Thyroid gland (tissue), 4 donors: Measurements from ENCODE around the gene FBXO47.

Experiments
- POLR2A ChIP-seq, 2 donors: fragments of 450-650 bp; IDR thresholded peaks; one replicate each; pipeline ENCODE4 v1.6.1; 2017; ENCODE audit warnings: antibody characterized with exemption in 2 of 2, mild to moderate bottlenecking in 2 of 2, moderate library complexity in 1 of 2
- TF ChIP-seq, protein P1 (sequence below), 6 experiments: fragments of 200-600 bp in 3 of 6; fragments of 450-650 bp in 3 of 6; sonication (generic) in 3 of 6; IDR thresholded peaks; one replicate each; pipeline ENCODE4 v1.5.1; 2016 to 2019; ENCODE audit warnings: antibody characterized with exemption in 6 of 6, mild to moderate bottlenecking in 2 of 6, inconsistent platforms in 1 of 6, moderate library complexity in 1 of 6

GRCh38 chr17:38943607-38944006 lies 23.6 kb downstream of the FBXO47 start:
- TF ChIP-seq, protein P1, sequence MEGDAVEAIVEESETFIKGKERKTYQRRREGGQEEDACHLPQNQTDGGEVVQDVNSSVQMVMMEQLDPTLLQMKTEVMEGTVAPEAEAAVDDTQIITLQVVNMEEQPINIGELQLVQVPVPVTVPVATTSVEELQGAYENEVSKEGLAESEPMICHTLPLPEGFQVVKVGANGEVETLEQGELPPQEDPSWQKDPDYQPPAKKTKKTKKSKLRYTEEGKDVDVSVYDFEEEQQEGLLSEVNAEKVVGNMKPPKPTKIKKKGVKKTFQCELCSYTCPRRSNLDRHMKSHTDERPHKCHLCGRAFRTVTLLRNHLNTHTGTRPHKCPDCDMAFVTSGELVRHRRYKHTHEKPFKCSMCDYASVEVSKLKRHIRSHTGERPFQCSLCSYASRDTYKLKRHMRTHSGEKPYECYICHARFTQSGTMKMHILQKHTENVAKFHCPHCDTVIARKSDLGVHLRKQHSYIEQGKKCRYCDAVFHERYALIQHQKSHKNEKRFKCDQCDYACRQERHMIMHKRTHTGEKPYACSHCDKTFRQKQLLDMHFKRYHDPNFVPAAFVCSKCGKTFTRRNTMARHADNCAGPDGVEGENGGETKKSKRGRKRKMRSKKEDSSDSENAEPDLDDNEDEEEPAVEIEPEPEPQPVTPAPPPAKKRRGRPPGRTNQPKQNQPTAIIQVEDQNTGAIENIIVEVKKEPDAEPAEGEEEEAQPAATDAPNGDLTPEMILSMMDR (IDR thresholded peaks at IDR 0.05): no peak
- no peak for TF ChIP-seq POLR2A (IDR thresholded peaks at IDR 0.05)
